ENCODE results near the gene CNNM4. TPM values are rescaled to one million over a fixed set of nuclear protein-coding genes. Genes with fewer than 3 reads are reported as not detected.

The CNNM4 gene
- total RNA-seq, 2 donors from 2014 or later: 9.2 to 13.9 TPM

DNA sequence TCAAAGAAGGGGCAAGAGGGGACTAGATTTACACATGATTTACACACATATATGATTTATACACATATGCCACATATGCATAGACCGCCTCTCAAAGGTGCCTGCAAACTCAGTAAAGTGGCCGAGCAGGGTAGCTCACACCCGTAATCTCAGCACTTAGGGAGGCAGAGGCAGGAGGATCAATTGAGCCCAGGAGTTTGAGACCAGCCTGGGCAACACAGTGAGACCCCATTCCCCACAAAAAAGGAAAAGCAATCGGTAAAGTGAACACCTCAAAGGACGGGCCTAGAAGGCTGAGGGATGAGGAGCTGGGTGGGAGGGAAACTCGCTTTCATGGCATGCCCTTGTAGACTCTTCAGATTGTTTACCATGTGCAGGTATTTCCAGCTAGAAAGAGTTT lies 92.0 kb downstream of the CNNM4 start:
- TF ChIP-seq, protein P1, sequence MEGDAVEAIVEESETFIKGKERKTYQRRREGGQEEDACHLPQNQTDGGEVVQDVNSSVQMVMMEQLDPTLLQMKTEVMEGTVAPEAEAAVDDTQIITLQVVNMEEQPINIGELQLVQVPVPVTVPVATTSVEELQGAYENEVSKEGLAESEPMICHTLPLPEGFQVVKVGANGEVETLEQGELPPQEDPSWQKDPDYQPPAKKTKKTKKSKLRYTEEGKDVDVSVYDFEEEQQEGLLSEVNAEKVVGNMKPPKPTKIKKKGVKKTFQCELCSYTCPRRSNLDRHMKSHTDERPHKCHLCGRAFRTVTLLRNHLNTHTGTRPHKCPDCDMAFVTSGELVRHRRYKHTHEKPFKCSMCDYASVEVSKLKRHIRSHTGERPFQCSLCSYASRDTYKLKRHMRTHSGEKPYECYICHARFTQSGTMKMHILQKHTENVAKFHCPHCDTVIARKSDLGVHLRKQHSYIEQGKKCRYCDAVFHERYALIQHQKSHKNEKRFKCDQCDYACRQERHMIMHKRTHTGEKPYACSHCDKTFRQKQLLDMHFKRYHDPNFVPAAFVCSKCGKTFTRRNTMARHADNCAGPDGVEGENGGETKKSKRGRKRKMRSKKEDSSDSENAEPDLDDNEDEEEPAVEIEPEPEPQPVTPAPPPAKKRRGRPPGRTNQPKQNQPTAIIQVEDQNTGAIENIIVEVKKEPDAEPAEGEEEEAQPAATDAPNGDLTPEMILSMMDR (IDR thresholded peaks at IDR 0.05): no peak
- no peak for TF ChIP-seq POLR2AphosphoS5 (IDR thresholded peaks at IDR 0.05)
- TF ChIP-seq POLR2A (IDR thresholded peaks at IDR 0.05): no peak
- DNase-seq (ENCODE audit: low spot score): no peak
- intact Hi-C loops (cut with DNase I): no loop called here
- H3K27me3 ChIP-seq (replicated peaks; ENCODE audit: insufficient read depth): no peaks in the 10 kb centered on the region
- 97% methylated on average over 6 of the region's 6 CpGs for WGBS
- H3K9me3 ChIP-seq: no peaks in the 10 kb centered on the region
- H3K4me1 ChIP-seq (replicated peaks): peaks cover 6% of the 10 kb centered on the region
- H3K27ac ChIP-seq: no peak overlapping the region
- H3K4me3 ChIP-seq: no peak overlapping the region
- peaks cover 0 to 3% of the 10 kb centered on the region in 2 donors for H3K36me3 ChIP-seq

DNA sequence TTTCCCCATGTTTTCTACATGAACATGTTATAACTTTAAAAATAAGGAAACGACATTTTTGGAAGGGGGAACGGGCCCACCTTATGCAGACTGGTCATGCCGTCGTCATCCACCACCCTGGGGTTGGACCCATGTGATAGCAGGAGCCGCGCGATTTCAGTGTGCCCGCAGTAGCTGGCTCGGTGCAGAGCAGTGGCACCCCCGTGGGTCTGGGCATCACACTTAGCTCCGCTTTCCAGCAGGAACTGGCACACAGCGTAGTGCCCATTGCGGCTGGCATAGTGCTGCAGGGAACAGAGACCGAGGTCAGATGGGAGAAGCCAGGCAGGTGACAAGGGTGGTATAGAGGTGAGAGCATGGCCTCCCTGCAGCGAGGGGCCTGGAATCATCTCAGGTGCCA lies 92.6 kb downstream of the CNNM4 start:
- no peak for DNase-seq (ENCODE audit: low spot score)
- TF ChIP-seq POLR2AphosphoS5 (IDR thresholded peaks at IDR 0.05) (no peak), POLR2A (IDR thresholded peaks at IDR 0.05) (no peak)
- TF ChIP-seq, protein P1 (IDR thresholded peaks at IDR 0.05): no peak
- H3K27ac ChIP-seq: no peak overlapping the region
- peaks cover 0 to 3% of the 10 kb centered on the region in 2 donors for H3K36me3 ChIP-seq
- no peaks in the 10 kb centered on the region for H3K27me3 ChIP-seq (replicated peaks; ENCODE audit: insufficient read depth)
- intact Hi-C loops (cut with DNase I): no loop called here
- H3K9me3 ChIP-seq: no peaks in the 10 kb centered on the region
- WGBS: 92% methylated on average over 15 of the region's 15 CpGs
- H3K4me3 ChIP-seq: no peak overlapping the region
- H3K4me1 ChIP-seq (replicated peaks): peaks cover 6% of the 10 kb centered on the region

DNA sequence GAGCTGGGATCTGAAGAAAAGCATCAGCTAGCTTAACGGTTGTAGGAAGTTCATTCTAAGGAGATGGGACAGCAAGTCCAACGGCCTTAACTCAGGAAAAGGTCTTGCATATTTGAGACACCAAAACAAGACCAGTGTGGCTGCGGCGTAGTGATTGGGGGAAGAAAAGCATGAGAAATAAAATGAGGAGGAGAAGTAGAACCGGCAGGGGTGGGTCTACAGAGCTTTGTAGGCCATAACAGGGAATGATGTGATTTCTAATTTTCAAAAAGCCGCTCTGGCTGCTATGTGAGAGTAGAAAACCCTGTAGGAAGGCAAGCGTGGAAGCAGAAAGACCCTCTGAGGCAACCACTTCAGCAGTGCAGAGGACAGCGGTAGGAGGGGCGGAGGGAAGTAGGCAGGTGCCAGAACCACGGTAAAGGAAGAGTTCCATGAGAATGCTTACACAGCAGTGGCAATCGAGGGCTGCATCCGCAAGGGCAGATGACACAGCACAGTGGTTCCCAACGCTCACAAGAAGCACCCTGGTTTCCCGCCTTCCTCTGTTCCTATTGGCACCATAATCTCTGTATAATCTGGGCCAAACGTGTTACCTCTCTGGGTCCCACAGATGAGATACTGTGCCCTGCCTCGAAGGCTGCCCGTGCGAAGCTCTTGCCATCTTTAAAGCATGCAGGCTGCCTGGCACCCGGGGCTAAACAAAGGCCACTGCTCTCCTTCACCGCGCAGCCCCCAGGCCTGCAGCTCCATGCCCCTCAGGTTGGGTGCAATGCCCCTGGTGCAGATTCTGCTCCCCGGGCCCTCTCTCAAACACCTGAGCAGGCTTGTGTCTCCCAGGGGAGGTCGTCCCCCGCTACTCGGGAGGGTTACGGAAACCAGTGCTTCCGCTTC lies 96.3 kb downstream of the CNNM4 start:
- TF ChIP-seq POLR2A (IDR thresholded peaks at IDR 0.05): no peak
- TF ChIP-seq, protein P1 (IDR thresholded peaks at IDR 0.05): no peak
- TF ChIP-seq POLR2AphosphoS5 (IDR thresholded peaks at IDR 0.05): no peak
- peak overlapping the region; percentile 84 to 85 for H3K27ac ChIP-seq
- peak overlapping the region; percentile 73 to 76 for H3K4me3 ChIP-seq
- H3K9me3 ChIP-seq: no peaks in the 10 kb centered on the region
- intact Hi-C loops (cut with DNase I): loop anchor here (5.0 kb wide), 1 partner anchor 40 kb away; the partner anchor contains the start of gene CNNM3
- no peaks in the 10 kb centered on the region for H3K36me3 ChIP-seq
- WGBS: 10% methylated on average over 27 of the region's 27 CpGs
- DNase-seq (ENCODE audit: low spot score): no peak
- H3K4me1 ChIP-seq (replicated peaks): peaks cover 16% of the 10 kb centered on the region
- H3K27me3 ChIP-seq (replicated peaks; ENCODE audit: insufficient read depth): no peaks in the 10 kb centered on the region

DNA sequence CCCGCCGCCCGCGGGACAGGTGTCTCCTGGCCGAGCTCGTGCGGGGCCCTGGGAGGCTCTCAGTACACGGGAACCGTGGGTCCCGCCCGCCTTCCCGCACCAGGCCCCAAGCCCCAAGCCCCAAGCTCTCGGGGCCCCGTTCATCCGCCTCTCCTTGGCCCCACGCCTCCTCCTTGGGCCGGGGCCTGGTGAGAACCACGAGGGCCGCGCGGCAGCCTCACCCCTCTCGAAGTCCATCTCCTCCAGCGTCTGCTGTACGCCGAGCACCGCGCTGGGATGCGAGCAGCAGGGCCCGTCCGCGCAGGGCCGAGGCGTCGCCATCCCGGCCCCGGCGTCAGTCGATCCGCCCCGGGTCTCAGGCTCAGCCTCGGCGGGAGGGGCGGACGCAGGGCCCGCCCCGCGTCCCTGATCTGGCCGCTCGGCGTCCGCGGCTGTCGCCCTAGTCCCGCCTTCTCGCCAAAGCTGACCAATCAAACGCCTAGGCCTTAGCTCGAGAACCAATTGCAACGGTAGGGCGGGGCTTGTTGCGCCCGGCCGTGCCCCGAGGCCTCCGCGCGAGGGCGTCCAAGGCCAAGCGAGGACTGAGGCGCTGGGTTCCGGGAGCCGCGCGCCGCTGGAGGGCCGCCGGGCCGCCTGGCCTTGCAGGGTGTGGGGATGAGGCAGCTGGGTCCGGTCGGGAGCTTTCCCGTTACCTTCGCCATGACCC lies 97.1 kb downstream of the CNNM4 start, which contains the start of gene ANKRD39:
Gene ANKRD39 (minus strand): TSS at position 350 of the 706 bp plus-strand sequence. CDS start 29 bp downstream, at position 321.
- Histone ChIP-seq H3K36me3 (no peaks in the 10 kb centered on the region), H3K27me3 (replicated peaks; ENCODE audit: insufficient read depth) (no peaks in the 10 kb centered on the region), H3K4me3 (peak within 1 kb of the TSS; percentile 73 to 76), H3K9me3 (no peaks in the 10 kb centered on the region), H3K27ac (peak within 1 kb of the TSS; percentile 84 to 85), H3K4me1 (replicated peaks) (peaks cover 16% of the 10 kb centered on the region)
- peak; percentile 87 for TF ChIP-seq POLR2AphosphoS5 (IDR thresholded peaks at IDR 0.05)
- peak; percentile 96 for TF ChIP-seq POLR2A (IDR thresholded peaks at IDR 0.05)
- TF ChIP-seq, protein P1 (IDR thresholded peaks at IDR 0.05): peak; percentile 70 to 99 (median 96)
- DNase-seq (ENCODE audit: low spot score): peak; percentile 98
- WGBS: under 1% methylated on average over 47 of the region's 81 CpGs
- intact Hi-C loops (cut with DNase I): loop anchor here (1.0 to 5.0 kb wide), 2 partner anchors 41 to 95 kb away; partner anchors contain the start of gene CNNM3
